Measurements from ENCODE around the gene USF2. TPM values are rescaled to one million over a fixed set of nuclear protein-coding genes. Genes with fewer than 3 reads are reported as not detected.

The USF2 gene
- total and polyA plus RNA-seq, 12 donors: 125 to 185 (median 151) TPM

DNA sequence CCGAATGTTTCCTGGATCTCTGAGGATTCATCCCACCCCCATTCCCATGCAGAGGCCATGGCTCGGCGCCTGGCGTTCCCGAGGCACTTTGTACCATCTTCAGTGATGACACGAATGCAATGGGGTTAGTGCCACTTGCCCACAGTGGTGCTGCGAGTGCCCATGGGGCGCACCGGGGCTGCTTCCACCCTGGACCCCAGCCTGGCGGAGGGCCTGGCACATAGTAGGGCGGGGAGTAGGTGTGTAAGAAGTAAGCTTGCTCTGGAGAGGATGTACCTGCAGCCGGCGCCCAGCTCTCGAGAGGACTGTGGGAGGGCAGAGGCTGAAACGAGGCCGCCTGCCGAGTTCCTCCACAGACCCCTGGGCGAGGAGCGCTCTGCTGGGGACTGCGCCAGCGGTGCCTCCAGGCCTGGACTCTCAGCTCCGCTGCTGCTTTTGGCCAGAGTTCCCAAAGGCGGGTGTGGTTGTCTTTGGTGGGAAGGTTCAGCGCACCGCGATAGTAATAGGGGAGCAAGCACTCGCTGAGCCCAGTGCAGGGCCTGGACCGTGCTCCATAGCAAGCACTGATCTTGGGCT is 8.0 kb downstream of the USF2 start:
- ATAC-seq (no peak), DNase-seq (no peak)
- H3K36me3 ChIP-seq: peaks cover 0 to 84% (median 24%) of the 10 kb centered on the region in 9 donors
- no peak overlapping the region for H3K27ac ChIP-seq
- intact Hi-C loops (cut with DNase I): loop anchor here in 1 of 10 donors (10.0 kb wide), 1 partner anchor 218 kb away; the partner anchor contains the start of gene KRTDAP
- WGBS, 2 donors: 93 to 96% methylated on average over 28 of the region's 28 CpGs
- TF ChIP-seq, protein P1, sequence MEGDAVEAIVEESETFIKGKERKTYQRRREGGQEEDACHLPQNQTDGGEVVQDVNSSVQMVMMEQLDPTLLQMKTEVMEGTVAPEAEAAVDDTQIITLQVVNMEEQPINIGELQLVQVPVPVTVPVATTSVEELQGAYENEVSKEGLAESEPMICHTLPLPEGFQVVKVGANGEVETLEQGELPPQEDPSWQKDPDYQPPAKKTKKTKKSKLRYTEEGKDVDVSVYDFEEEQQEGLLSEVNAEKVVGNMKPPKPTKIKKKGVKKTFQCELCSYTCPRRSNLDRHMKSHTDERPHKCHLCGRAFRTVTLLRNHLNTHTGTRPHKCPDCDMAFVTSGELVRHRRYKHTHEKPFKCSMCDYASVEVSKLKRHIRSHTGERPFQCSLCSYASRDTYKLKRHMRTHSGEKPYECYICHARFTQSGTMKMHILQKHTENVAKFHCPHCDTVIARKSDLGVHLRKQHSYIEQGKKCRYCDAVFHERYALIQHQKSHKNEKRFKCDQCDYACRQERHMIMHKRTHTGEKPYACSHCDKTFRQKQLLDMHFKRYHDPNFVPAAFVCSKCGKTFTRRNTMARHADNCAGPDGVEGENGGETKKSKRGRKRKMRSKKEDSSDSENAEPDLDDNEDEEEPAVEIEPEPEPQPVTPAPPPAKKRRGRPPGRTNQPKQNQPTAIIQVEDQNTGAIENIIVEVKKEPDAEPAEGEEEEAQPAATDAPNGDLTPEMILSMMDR (IDR thresholded peaks at IDR 0.05): no peak
- H3K4me1 ChIP-seq: peaks cover 0 to 25% (median 0%) of the 10 kb centered on the region in 9 donors
- no peak overlapping the region for H3K4me3 ChIP-seq
- H3K9me3 ChIP-seq: no peaks in the 10 kb centered on the region
- no peaks in the 10 kb centered on the region for H3K27me3 ChIP-seq

DNA sequence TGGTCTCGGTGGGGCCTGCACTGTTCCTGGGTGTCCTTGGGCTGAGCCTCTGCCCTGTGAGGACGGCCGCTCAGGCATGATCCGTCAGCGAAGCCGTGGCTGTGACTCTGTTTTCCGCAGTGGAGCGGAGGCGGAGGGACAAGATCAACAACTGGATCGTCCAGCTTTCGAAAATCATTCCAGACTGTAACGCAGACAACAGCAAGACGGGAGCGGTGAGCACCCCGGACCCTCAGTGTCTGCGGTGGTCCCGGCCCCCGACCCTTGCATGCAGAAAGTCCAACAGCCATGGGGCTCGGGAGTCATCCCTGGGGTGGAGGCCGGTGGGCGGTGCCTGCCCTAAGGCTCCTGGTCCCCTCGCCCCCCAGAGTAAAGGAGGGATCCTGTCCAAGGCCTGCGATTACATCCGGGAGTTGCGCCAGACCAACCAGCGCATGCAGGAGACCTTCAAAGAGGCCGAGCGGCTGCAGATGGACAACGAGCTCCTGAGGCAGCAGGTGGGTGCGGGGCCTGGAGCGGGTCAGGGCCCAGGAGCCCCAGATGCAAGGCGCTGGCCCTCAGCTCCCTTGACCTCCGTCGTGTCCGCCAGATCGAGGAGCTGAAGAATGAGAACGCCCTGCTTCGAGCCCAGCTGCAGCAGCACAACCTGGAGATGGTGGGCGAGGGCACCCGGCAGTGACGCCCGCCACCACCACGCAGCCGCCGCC is 10.0 kb downstream of the USF2 start:
- ATAC-seq (no peak), DNase-seq (no peak)
- Histone ChIP-seq H3K36me3 (peaks cover 0 to 64% (median 23%) of the 10 kb centered on the region in 9 donors), H3K4me1 (peaks cover 0 to 19% (median 0%) of the 10 kb centered on the region in 9 donors), H3K27me3 (peaks cover 0 to 15% (median 0%) of the 10 kb centered on the region in 7 donors), H3K27ac (no peak overlapping the region), H3K4me3 (no peak overlapping the region), H3K9me3 (no peaks in the 10 kb centered on the region)
- intact Hi-C loops (cut with DNase I): loop anchor here in 1 of 10 donors (10.0 kb wide), 1 partner anchor 216 kb away; the partner anchor contains the start of gene KRTDAP
- 91 to 92% methylated on average over 43 to 45 of the region's 45 CpGs for WGBS, 2 donors
- TF ChIP-seq, protein P1 (IDR thresholded peaks at IDR 0.05): no peak

DNA sequence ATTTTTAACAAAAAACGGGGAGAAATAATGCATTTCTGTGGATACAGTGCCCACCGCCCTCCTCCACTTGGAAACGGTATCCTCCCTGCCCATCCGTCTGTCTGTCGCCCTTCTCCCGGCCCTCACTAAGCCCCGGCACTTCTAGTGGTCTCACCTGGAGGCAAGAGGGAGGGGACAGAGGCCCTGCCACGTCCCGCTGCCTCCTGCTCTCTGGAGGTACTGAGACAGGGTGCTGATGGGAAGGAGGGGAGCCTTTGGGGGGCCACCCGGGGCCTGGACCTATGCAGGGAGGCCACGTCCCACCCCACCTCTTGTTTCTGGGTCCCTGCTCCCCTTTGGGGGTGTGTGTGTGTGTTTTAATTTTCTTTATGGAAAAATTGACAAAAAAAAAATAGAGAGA is 10.6 kb downstream of the USF2 start:
- H3K27ac ChIP-seq: no peak overlapping the region
- ATAC-seq: no peak
- intact Hi-C loops (cut with DNase I): loop anchor here in 1 of 10 donors (10.0 kb wide), 1 partner anchor 215 kb away; the partner anchor contains the start of gene KRTDAP
- WGBS, 2 donors: 80 to 91% methylated on average over 11 of the region's 11 CpGs
- H3K4me3 ChIP-seq: no peak overlapping the region
- peaks cover 0 to 58% (median 23%) of the 10 kb centered on the region in 9 donors for H3K36me3 ChIP-seq
- peaks cover 0 to 17% (median 0%) of the 10 kb centered on the region in 9 donors for H3K4me1 ChIP-seq
- peaks cover 0 to 15% (median 0%) of the 10 kb centered on the region in 7 donors for H3K27me3 ChIP-seq
- no peak for DNase-seq
- TF ChIP-seq, protein P1 (IDR thresholded peaks at IDR 0.05): no peak
- no peaks in the 10 kb centered on the region for H3K9me3 ChIP-seq

DNA sequence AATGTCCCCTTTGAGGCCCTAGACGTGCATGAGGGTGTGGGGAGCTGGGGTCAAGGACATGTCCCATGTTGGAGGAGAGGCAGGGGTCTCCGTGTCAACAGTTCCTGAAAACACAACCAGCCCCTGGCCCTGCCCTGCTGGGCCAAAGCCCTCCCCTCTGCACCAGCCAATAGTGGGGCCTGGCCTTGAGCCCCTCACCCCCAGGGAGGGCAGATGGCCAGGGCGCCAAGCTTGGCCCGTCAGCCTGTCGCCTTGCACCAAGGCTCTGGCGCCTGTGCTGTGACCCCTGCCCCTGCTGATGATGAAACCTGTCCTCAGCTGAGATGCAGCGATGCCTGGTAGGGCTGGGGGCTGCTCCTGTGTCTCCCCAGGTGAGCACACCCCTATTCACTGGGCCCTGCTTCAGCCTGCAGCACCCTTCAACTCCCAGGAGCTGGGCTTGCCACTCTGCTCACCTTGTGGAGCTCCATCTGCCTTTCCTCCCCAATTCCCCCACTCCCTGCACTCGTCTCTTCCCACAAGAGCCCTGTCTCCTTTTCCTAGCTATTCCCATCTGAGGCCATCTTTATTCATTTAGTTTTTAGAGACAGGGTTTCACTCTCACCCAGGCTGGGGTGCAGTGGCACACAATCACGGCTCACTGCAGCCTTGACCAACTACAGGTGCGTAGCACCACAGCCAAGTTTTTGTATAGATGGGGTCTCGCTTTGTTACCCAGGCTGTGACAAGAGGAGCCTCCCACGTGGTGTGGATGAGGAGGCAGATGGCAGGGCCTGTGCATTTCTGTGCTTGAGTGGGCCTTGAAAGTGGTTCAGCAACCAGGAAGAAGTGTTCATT is 11.4 kb downstream of the USF2 start:
- Histone ChIP-seq H3K4me3 (no peak overlapping the region), H3K9me3 (no peaks in the 10 kb centered on the region), H3K4me1 (peaks cover 0 to 20% (median 0%) of the 10 kb centered on the region in 9 donors), H3K27me3 (peaks cover 0 to 15% (median 0%) of the 10 kb centered on the region in 7 donors), H3K27ac (no peak overlapping the region), H3K36me3 (peaks cover 0 to 50% (median 23%) of the 10 kb centered on the region in 9 donors)
- DNase-seq: no peak
- ATAC-seq: peak in 1 of 8 donors; percentile 16
- TF ChIP-seq, protein P1 (IDR thresholded peaks at IDR 0.05): no peak
- WGBS, 2 donors: 61 to 67% methylated on average over 12 of the region's 12 CpGs
- intact Hi-C loops (cut with DNase I): loop anchor here in 1 of 10 donors (10.0 kb wide), 1 partner anchor 215 kb away; the partner anchor contains the start of gene KRTDAP
